Activated CD4-positive, alpha-beta T cell treated with anti-CD3 and anti-CD28 coated beads for 1 hour (primary cell): ENCODE data around the gene RAP1GAP2.

Source experiments
- DNase-seq: peaks from one replicate; pipeline ENCODE4 v3.0.0-alpha.2; 2020

RAP1GAP2 gene

GRCh38 chr17:2854143-2855055 lies 58.2 kb downstream of the RAP1GAP2 start:
- DNase-seq: no peak

- DNase-seq: no peak
These were observed 58.9 kb downstream of the RAP1GAP2 start for GRCh38 chr17:2855063-2855600.

- no peak for DNase-seq
These were observed 60.5 kb downstream of the RAP1GAP2 start for GRCh38 chr17:2856727-2857126.

GRCh38 chr17:2860045-2860444 lies 63.8 kb downstream of the RAP1GAP2 start:
- DNase-seq: no peak

GRCh38 chr17:2860883-2861282 lies 64.6 kb downstream of the RAP1GAP2 start:
- no peak for DNase-seq

- no peak for DNase-seq
These were observed 66.0 kb downstream of the RAP1GAP2 start for GRCh38 chr17:2862197-2862596.

- DNase-seq: no peak
These were observed 67.0 kb downstream of the RAP1GAP2 start for GRCh38 chr17:2863204-2863603.

GRCh38 chr17:2865228-2865627 lies 69.0 kb downstream of the RAP1GAP2 start:
- no peak for DNase-seq

- DNase-seq: no peak
These were observed 71.5 kb downstream of the RAP1GAP2 start for GRCh38 chr17:2867441-2868424.

- DNase-seq: no peak
These were observed 73.4 kb downstream of the RAP1GAP2 start for GRCh38 chr17:2869604-2870003.

GRCh38 chr17:2871205-2871604 lies 75.0 kb downstream of the RAP1GAP2 start:
- DNase-seq: no peak

GRCh38 chr17:2871720-2872119 lies 75.5 kb downstream of the RAP1GAP2 start:
- no peak for DNase-seq

GRCh38 chr17:2872282-2872681 lies 76.0 kb downstream of the RAP1GAP2 start:
- DNase-seq: no peak

- DNase-seq: no peak
These were observed 78.0 kb downstream of the RAP1GAP2 start for GRCh38 chr17:2874189-2874686.

- no peak for DNase-seq
These were observed 79.4 kb downstream of the RAP1GAP2 start for GRCh38 chr17:2875608-2876007.

- DNase-seq: no peak
These were observed 80.2 kb downstream of the RAP1GAP2 start for GRCh38 chr17:2876467-2876866.

- no peak for DNase-seq
These were observed 82.6 kb downstream of the RAP1GAP2 start for GRCh38 chr17:2878751-2879254.

- DNase-seq: no peak
These were observed 83.8 kb downstream of the RAP1GAP2 start for GRCh38 chr17:2880050-2880449.

- no peak for DNase-seq
These were observed 85.1 kb downstream of the RAP1GAP2 start for GRCh38 chr17:2881295-2881694.

- DNase-seq: no peak
These were observed 87.4 kb downstream of the RAP1GAP2 start for GRCh38 chr17:2883544-2884213.

GRCh38 chr17:2885733-2886132 lies 89.5 kb downstream of the RAP1GAP2 start:
- no peak for DNase-seq

- DNase-seq: no peak
These were observed 92.1 kb downstream of the RAP1GAP2 start for GRCh38 chr17:2888326-2888725.
